Adrenal gland (tissue), 19 donors: ENCODE results near the gene KLRC1. TPM values are rescaled to one million over a fixed set of nuclear protein-coding genes. Genes with fewer than 3 reads are reported as not detected.

Source experiments
- DNase-seq, 7 donors: peaks; one replicate each; pipeline ENCODE4 v3.0.0-alpha.2; 2019 to 2020
- H3K27ac ChIP-seq, 5 donors: fragments of 200-600 bp; sonication (generic) in 4 of 5; 1 replicate in 3 of 5; 2 replicates in 2 of 5; pipeline versions ENCODE4 v1.5.1 to v1.8.0; 2016 to 2020; ENCODE audit warnings: mild to moderate bottlenecking in 1 of 5
- H3K27me3 ChIP-seq: fragments of 200-600 bp; 2 replicates; pipeline ENCODE4 v1.8.0; 2021
- H3K36me3 ChIP-seq, 2 donors: fragments of 200-600 bp; replicated peaks in 1 of 2; 1 replicate in 1 of 2; 2 replicates in 1 of 2; pipeline versions ENCODE4 v1.5.1 to v1.8.0; 2018 to 2022
- H3K4me1 ChIP-seq, 2 donors: fragments of 200-600 bp; replicated peaks in 1 of 2; 1 replicate in 1 of 2; 2 replicates in 1 of 2; pipeline versions ENCODE4 v1.5.1 to v1.8.0; 2018 to 2021
- H3K4me3 ChIP-seq, 4 donors: fragments of 200-600 bp; sonication (generic) in 3 of 4; one replicate each; pipeline ENCODE4 v1.5.1; 2016 to 2018
- H3K9me3 ChIP-seq, 3 donors: fragments of 200-600 bp; sonication (generic) in 1 of 3; replicated peaks in 1 of 3; 1 replicate in 2 of 3; 2 replicates in 1 of 3; pipeline versions ENCODE4 v1.5.1 to v1.8.0; 2016 to 2021
- CTCF ChIP-seq, 6 experiments: fragments of 450-650 bp in 4 of 6; fragments of 200-600 bp in 2 of 6; sonication (generic) in 1 of 6; IDR thresholded peaks; 1 replicate in 5 of 6; 2 replicates in 1 of 6; pipeline versions ENCODE4 v1.5.1 to v1.8.0; 2016 to 2021; ENCODE audit warnings: antibody characterized with exemption in 6 of 6, mild to moderate bottlenecking in 2 of 6, moderate library complexity in 1 of 6
- POLR2A ChIP-seq, 2 donors: fragments of 450-650 bp; IDR thresholded peaks; one replicate each; pipeline ENCODE4 v1.6.1; 2017; ENCODE audit warnings: antibody characterized with exemption in 2 of 2, mild to moderate bottlenecking in 2 of 2, moderate library complexity in 1 of 2
- WGBS, 4 donors: extraction: QIAGEN DNeasy Blood & Tissue Kit in 2 of 4; methylation state at CpG; one replicate each; pipeline versions ENCODE4 v1.1.5 to v1.1.7; 2013 to 2017; 5-methylcytosine and 5-hydroxymethylcytosine counted together
- intact Hi-C, 2 donors: fragments of 100-400 bp; cut with DNase I; formaldehyde crosslinking; loops; one replicate each; pipeline versions ENCODE4 v1.14.1 to v1.15.0; 2022 to 2023
- long read RNA-seq, 10 donors: library from polyadenylated mRNA in 3 of 10; unstranded in 2 of 10; stranded (forward) in 1 of 10; transcript quantifications; one replicate each; pipeline ENCODE4 v2.0.0 and lab custom pipeline, GENCODE V29; 2021 to 2026
- polyA plus RNA-seq, 3 donors: library from polyadenylated mRNA; stranded (reverse); fragments of 200-250 nt in 2 of 3; fragments of 350-450 nt in 1 of 3; fragmentation: Illumina TruSeq in 1 of 3; extraction: RNeasy Lipid Tissue Mini Kit (QIAGEN cat#74804) in 1 of 3; gene quantifications; one replicate each; pipeline ENCODE4 v1.2.3, GENCODE V29; 2013 to 2014
- total RNA-seq, 9 donors: library from RNA; depleted of rRNA in 4 of 9; stranded (reverse); fragments of >200 nt in 4 of 9; fragments of 120-200 nt in 1 of 9; fragmentation: NEBNext Ultra II Directional in 1 of 9; extraction: Animal tissue kit (Norgen Biotek cat#: 25700) in 1 of 9; gene quantifications; one replicate each; pipeline versions ENCODE4 v1.1.0 to v1.2.4, GENCODE V29; 2013 to 2023
- donor health status: healthy with polysubstance abuse.
- donor health status: Bipolar disorder and iron deficiency.
- donor health status: DM: yes; HTN: yes; CAD: no.
- donor health status: DM: no; HTN: no; CAD: no.
- donor health status: DM: no; HTN: no; CAD: no.
- donor health status: DM: yes; HTN: yes; CAD: no.

Gene KLRC1
- total RNA-seq = under 1 TPM in 4 of 9 donors, not detected in 5; 0.14 to 0.47 (median 0.40) TPM
- polyA plus RNA-seq = under 1 TPM in 2 of 3 donors, not detected in 1; 0.11 to 0.20 TPM
- long read RNA-seq, donor 1 = 0 reads
- long read RNA-seq, donor 2 = 0 reads
- long read RNA-seq, donor 3 = 0 reads
- long read RNA-seq, donor 4 = 0 reads
- long read RNA-seq, donor 5 = 0 reads
- long read RNA-seq, donor 6 = 0 reads
- long read RNA-seq, donor 7 = 0 reads
- long read RNA-seq, donor 8 = 0 reads
- long read RNA-seq, donor 9 = 0 reads
- long read RNA-seq, donor 10 = 0 reads

GRCh38 chr12:10453156-10453555 lies at the start of gene KLRC1:
Gene KLRC1 (minus strand): TSS chr12:10453377. CDS start chr12:10451156, 2,221 bp downstream.
- intact Hi-C loops = no loop called here
- TF ChIP-seq CTCF (IDR thresholded peaks at IDR 0.05) (no peak), POLR2A (IDR thresholded peaks at IDR 0.05) (no peak)
- Histone ChIP-seq H3K36me3 (no peaks in the 10 kb centered on the region), H3K27ac (no peak within 1 kb of the TSS), H3K9me3 (peaks cover 0 to 12% (median 0%) of the 10 kb centered on the region in 3 donors), H3K27me3 (no peaks in the 10 kb centered on the region), H3K4me1 (no peaks in the 10 kb centered on the region), H3K4me3 (no peak within 1 kb of the TSS)
- no peak for DNase-seq
- 55 to 66% (median 64%) methylated on average over 2 of the region's 2 CpGs for WGBS, 4 donors

GRCh38 chr12:10501030-10501429 lies 47.9 kb upstream of the KLRC1 start:
- H3K4me3 ChIP-seq = no peak overlapping the region
- no peaks in the 10 kb centered on the region for H3K4me1 ChIP-seq
- no peak for TF ChIP-seq POLR2A (IDR thresholded peaks at IDR 0.05)
- TF ChIP-seq CTCF (IDR thresholded peaks at IDR 0.05) = peak in 1 of 6 experiments; percentile 7
- no peaks in the 10 kb centered on the region for H3K36me3 ChIP-seq
- H3K27me3 ChIP-seq = peaks cover 22% of the 10 kb centered on the region
- intact Hi-C loops = no loop called here
- H3K9me3 ChIP-seq = no peaks in the 10 kb centered on the region
- WGBS, 4 donors = 39 to 43% (median 41%) methylated on average over 3 of the region's 3 CpGs
- H3K27ac ChIP-seq = no peak overlapping the region
- no peak for DNase-seq

GRCh38 chr12:10498042-10498441 lies 44.9 kb upstream of the KLRC1 start:
- Histone ChIP-seq H3K27me3 (peaks cover 22% of the 10 kb centered on the region), H3K36me3 (no peaks in the 10 kb centered on the region), H3K27ac (no peak overlapping the region), H3K9me3 (no peaks in the 10 kb centered on the region), H3K4me1 (no peaks in the 10 kb centered on the region), H3K4me3 (no peak overlapping the region)
- 14 to 36% (median 22%) methylated on average over 1 of the region's 1 CpG for WGBS, 4 donors
- no peak for DNase-seq
- TF ChIP-seq POLR2A (IDR thresholded peaks at IDR 0.05) = no peak
- no peak for TF ChIP-seq CTCF (IDR thresholded peaks at IDR 0.05)
- intact Hi-C loops = no loop called here

- H3K27me3 ChIP-seq = peaks cover 19% of the 10 kb centered on the region
- TF ChIP-seq POLR2A (IDR thresholded peaks at IDR 0.05) (no peak), CTCF (IDR thresholded peaks at IDR 0.05) (no peak)
- H3K36me3 ChIP-seq = no peaks in the 10 kb centered on the region
- 45 to 54% (median 52%) methylated on average over 2 of the region's 2 CpGs for WGBS, 4 donors
- no peak overlapping the region for H3K4me3 ChIP-seq
- no peak for DNase-seq
- intact Hi-C loops = no loop called here
- no peak overlapping the region for H3K27ac ChIP-seq
- no peaks in the 10 kb centered on the region for H3K9me3 ChIP-seq
- no peaks in the 10 kb centered on the region for H3K4me1 ChIP-seq
Observed at GRCh38 chr12:10497602-10498001, 44.4 kb upstream of the KLRC1 start.
